Astrocyte (in vitro differentiated cells and primary cell): ENCODE results near the gene UBE2J2.

Source experiments
- CTCF ChIP-seq: IDR thresholded peaks from 2 replicates; pipeline ENCODE4 v1.5.1; 2011; ENCODE audit warnings: low read depth, mild to moderate bottlenecking, inconsistent platforms, low read length, moderate library complexity; ENCODE audit not compliant: insufficient read depth
- EZH2 ChIP-seq: IDR thresholded peaks from 2 replicates; pipeline ENCODE4 v1.6.1; 2012; ENCODE audit warnings: mild to moderate bottlenecking, low read length, inconsistent platforms; ENCODE audit not compliant: insufficient read depth

- TF ChIP-seq CTCF (no peak), EZH2 (no peak)
These were observed 19.2 kb upstream of the UBE2J2 start for GRCh38 chr1:1292851-1293250.
